Loucy (cell line): ENCODE measurements around the gene CDH13.

Experiments used
- EZH2phosphoT487 ChIP-seq: fragments of 200-600 bp; IDR thresholded peaks from 2 replicates; pipeline ENCODE4 v1.6.1; 2018; ENCODE audit warnings: antibody characterized with exemption, mild to moderate bottlenecking, moderate library complexity, borderline replicate concordance
- TF ChIP-seq, protein P1 (sequence below): fragments of 200-600 bp; sonication (generic); conservative IDR thresholded peaks from 2 replicates; pipeline ENCODE4 v1.5.1; 2014; ENCODE audit warnings: mild to moderate bottlenecking, antibody characterized with exemption, low read length

DNA sequence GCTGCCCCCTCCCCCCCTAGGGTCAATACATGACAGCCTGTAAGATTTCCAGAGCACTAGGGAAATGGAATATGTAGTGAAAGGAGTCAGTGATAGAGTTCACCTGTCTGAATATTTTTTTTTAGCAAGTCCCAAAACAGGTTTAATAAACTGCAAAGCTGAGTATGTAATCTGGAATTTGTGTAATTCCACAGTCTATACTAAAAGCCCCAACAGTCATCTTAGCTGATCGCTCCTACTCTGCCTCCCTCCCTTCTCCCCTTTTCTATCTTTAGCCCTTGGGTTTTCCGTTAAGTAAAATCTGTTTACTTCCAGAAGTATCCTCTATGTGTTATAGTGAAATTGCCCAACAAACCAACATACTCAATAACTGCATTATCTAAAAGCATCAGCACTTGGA, 3.5 kb downstream of the CDH13 start:
- TF ChIP-seq, protein P1, sequence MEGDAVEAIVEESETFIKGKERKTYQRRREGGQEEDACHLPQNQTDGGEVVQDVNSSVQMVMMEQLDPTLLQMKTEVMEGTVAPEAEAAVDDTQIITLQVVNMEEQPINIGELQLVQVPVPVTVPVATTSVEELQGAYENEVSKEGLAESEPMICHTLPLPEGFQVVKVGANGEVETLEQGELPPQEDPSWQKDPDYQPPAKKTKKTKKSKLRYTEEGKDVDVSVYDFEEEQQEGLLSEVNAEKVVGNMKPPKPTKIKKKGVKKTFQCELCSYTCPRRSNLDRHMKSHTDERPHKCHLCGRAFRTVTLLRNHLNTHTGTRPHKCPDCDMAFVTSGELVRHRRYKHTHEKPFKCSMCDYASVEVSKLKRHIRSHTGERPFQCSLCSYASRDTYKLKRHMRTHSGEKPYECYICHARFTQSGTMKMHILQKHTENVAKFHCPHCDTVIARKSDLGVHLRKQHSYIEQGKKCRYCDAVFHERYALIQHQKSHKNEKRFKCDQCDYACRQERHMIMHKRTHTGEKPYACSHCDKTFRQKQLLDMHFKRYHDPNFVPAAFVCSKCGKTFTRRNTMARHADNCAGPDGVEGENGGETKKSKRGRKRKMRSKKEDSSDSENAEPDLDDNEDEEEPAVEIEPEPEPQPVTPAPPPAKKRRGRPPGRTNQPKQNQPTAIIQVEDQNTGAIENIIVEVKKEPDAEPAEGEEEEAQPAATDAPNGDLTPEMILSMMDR = no peak
- no peak for TF ChIP-seq EZH2phosphoT487
